IPS-18a (cell line): ENCODE data around the gene CHST15.

Experiments
- H3K27ac ChIP-seq: one replicate; pipeline ENCODE4 v1.5.1; 2013; ENCODE audit warnings: low read length
- H3K27me3 ChIP-seq: one replicate; pipeline ENCODE4 v1.6.1; 2013; ENCODE audit warnings: mild to moderate bottlenecking, low read length; ENCODE audit not compliant: control insufficient read depth, insufficient read depth
- H3K36me3 ChIP-seq: one replicate; pipeline ENCODE4 v1.6.1; 2013; ENCODE audit warnings: low read depth, low read length; ENCODE audit not compliant: control insufficient read depth
- H3K4me1 ChIP-seq: one replicate; pipeline ENCODE4 v1.6.1; 2013; ENCODE audit warnings: low read depth, low read length; ENCODE audit not compliant: control insufficient read depth
- H3K4me3 ChIP-seq: one replicate; pipeline ENCODE4 v1.5.1; 2013; ENCODE audit warnings: low read length
- H3K9ac ChIP-seq: one replicate; pipeline ENCODE4 v1.6.1; 2013; ENCODE audit warnings: mild to moderate bottlenecking, low read length, moderate library complexity
- H3K9me3 ChIP-seq: one replicate; pipeline ENCODE4 v1.6.1; 2013; ENCODE audit warnings: low read depth, low read length; ENCODE audit not compliant: control insufficient read depth

The CHST15 gene

DNA sequence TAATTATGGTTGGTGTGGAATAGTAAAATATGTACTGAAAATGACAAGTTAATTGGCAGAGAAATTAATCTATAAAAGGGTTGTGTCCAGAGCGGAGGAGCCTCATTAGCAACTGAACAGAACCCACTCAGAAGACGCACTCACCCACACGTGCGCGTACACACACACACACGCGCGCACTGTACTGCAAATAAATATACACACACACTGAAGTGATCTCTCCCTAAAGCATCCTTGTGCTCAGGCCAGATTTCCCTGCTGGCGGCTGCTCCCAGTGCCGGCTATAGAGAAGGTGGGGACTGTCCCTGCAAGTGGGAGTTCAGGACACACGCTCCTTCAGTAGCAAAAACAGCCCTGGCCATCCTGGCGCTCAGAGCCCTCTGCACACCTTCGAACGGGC, 85.2 kb downstream of the CHST15 start:
- Histone ChIP-seq H3K4me3 (no peak overlapping the region), H3K27ac (no peak overlapping the region), H3K9ac (no peak overlapping the region), H3K4me1 (peaks cover 4% of the 10 kb centered on the region), H3K9me3 (no peaks in the 10 kb centered on the region), H3K36me3 (no peaks in the 10 kb centered on the region), H3K27me3 (no peaks in the 10 kb centered on the region)

DNA sequence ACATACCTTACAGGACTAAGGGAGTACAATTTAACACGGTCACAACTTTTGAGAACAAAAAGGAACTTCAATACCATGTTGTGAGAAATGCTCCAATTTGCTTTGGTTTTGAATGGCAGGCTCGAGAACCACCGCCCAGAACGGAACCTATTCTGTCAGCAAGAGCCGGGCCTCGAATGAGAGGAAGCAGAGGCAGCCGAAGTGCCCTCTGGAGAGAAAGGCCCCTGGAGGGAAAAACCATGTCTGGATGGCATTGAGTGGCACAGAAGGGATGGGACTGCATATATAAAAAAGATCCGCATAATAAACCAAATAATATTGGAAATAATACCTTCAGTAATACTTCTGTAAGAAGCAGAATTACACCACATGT, 85.6 kb downstream of the CHST15 start:
- Histone ChIP-seq H3K27ac (no peak overlapping the region), H3K4me1 (peaks cover 4% of the 10 kb centered on the region), H3K27me3 (no peaks in the 10 kb centered on the region), H3K4me3 (no peak overlapping the region), H3K9ac (no peak overlapping the region), H3K9me3 (no peaks in the 10 kb centered on the region), H3K36me3 (no peaks in the 10 kb centered on the region)

DNA sequence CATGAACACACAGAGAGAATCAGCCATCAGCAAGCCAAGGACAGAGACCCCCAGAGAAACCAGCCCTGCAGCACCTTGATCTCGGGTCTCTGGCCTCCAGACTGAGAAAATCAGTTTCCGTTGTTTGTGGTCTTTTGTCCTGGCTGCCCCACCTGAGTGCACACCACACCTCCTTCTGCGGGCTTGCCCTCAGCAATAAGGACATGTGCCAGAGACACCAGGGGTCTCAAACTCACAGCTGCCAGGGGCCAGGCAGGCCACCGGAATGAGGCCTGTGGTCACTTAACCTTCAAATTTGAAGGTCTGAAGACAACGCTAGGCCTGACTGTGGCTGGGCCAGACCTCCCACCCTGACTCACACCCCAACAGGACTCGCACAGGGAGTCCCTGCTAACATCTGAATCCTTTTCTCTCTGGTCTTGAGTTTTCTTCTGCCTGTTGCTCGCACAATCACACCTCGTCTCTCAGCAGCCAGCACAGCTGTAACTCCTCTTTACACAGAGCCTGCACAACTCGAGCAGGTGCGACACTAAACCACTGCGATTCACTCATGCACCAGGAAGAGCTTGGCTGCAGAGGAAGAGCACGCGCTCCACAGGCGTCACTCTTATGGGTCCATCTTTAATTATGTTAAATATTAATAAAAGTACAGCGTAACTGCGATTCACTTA, 86.2 kb downstream of the CHST15 start:
- Histone ChIP-seq H3K4me1 (peaks cover 4% of the 10 kb centered on the region), H3K9ac (no peak overlapping the region), H3K9me3 (no peaks in the 10 kb centered on the region), H3K27ac (no peak overlapping the region), H3K27me3 (no peaks in the 10 kb centered on the region), H3K4me3 (no peak overlapping the region), H3K36me3 (no peaks in the 10 kb centered on the region)

DNA sequence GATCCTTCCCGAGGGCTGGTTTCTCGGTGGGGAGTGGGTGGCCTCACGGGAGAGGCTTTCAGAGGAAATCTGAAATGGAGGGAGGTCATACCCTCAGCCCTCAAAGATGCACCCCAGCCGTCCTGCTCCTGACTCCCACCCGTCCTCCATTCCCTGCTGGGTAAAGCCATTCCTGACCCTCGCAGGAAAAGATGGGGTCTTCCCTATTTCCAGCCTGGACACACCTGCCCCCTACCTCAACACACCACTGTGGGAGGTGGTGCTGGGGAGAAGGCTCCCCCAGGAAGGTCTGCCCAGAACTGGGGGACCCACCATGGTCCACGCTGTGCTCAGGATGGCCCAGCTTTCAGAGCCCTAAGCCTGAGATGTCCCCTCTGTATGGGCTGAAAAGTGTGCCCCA, 86.9 kb downstream of the CHST15 start:
- no peaks in the 10 kb centered on the region for H3K36me3 ChIP-seq
- no peak overlapping the region for H3K9ac ChIP-seq
- H3K9me3 ChIP-seq: no peaks in the 10 kb centered on the region
- peaks cover 4% of the 10 kb centered on the region for H3K4me1 ChIP-seq
- H3K27ac ChIP-seq: no peak overlapping the region
- no peaks in the 10 kb centered on the region for H3K27me3 ChIP-seq
- H3K4me3 ChIP-seq: no peak overlapping the region

DNA sequence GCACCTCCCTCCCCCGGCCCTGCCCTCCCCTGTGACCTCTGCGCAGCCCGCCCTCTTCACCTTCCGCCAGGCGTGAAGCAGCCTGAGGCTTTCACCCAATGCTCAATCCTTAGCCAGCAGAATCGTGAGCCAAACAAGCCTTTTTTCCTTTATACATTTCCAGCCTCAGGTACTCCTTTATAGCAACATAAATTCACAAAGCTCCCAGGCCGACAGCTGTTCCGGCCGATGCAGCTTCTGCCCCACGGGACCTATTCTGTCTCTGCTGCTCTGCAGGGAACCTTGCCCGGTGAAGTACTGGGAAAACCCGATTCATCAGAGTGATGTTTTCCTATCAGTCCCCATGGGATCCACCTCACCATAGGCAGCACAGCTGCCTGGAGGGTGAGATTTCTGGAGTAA, 87.4 kb downstream of the CHST15 start:
- Histone ChIP-seq H3K9me3 (no peaks in the 10 kb centered on the region), H3K9ac (no peak overlapping the region), H3K27me3 (no peaks in the 10 kb centered on the region), H3K4me3 (no peak overlapping the region), H3K27ac (no peak overlapping the region), H3K36me3 (no peaks in the 10 kb centered on the region), H3K4me1 (peaks cover 4% of the 10 kb centered on the region)

DNA sequence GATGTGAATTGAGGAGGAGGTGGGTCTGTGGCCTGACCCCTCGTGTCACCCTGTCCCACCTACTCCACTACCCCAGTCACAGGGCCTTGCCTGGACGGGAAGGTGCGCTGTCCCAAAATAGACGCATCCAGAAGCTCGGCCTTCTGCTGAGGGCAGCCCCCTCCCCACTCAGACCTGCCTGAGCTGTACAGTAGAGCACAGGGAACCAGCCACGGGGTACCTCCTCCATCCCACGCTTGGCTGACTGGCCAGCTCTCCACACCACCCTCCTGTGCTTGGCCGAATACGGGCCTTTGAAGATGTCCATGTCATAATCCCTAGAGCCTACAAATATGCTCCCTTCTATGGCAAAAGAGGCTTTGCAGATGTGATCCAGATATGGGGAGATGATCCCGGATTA, 88.3 kb downstream of the CHST15 start:
- no peak overlapping the region for H3K9ac ChIP-seq
- no peak overlapping the region for H3K27ac ChIP-seq
- no peaks in the 10 kb centered on the region for H3K27me3 ChIP-seq
- no peaks in the 10 kb centered on the region for H3K9me3 ChIP-seq
- no peak overlapping the region for H3K4me3 ChIP-seq
- H3K4me1 ChIP-seq: no peaks in the 10 kb centered on the region
- H3K36me3 ChIP-seq: no peaks in the 10 kb centered on the region

DNA sequence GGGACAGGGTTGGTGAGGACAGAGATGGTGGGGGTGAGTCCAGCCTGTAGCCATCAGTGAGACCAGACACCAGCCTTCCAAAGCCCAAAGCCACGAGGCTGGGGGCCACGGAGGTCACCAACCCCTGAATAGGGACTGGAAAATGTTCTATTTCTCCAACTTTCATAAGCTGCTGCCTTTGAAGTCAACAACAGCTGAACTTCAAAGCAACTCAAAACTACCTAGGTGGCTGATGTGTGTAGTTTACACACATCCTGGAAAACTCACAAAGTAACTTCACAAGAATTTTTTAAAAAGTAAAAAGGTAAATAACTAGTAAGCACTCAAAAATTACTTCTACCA, 88.8 kb downstream of the CHST15 start:
- H3K27me3 ChIP-seq: no peaks in the 10 kb centered on the region
- H3K4me3 ChIP-seq: no peak overlapping the region
- no peaks in the 10 kb centered on the region for H3K9me3 ChIP-seq
- H3K27ac ChIP-seq: no peak overlapping the region
- H3K9ac ChIP-seq: no peak overlapping the region
- H3K4me1 ChIP-seq: no peaks in the 10 kb centered on the region
- H3K36me3 ChIP-seq: no peaks in the 10 kb centered on the region

DNA sequence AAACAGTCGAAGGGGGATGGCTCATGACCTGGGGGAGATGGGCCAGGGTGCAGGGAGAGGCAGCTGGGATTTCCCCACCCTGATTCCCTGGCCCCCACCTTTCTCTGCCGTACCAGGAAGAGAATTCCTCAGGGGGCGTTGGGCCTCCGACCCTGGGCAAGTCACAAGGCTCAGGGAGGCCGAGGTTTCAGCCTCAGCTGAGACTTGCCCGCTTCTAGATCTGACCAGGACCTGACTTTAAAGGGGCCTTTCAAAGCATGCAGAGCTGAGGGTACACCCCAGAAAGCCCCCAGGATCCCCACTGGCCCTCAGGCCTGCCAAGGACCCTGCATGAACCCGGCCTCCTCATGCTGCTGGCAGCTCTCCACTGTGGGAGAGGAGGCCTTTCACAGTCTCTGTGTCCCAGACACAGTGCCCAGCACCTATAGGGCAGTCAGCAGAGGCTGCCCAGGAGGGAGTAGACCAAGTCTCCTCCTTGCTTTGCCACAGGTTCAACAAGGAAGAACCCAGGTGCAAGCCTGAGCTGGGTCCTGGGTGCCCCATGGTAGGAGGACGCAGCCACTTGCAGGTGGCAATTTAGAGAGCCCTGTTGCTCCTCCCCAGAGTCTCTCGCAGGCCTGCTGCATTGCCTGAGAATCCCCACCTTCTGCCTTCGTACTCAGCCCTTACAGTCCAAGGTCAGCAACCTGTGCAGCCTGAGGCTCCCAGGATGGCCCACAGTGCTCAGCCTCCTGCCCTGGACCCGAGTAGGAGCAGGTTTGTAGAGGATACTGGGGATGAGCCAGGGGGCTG, 89.3 kb downstream of the CHST15 start:
- H3K9ac ChIP-seq: no peak overlapping the region
- no peaks in the 10 kb centered on the region for H3K36me3 ChIP-seq
- H3K4me1 ChIP-seq: no peaks in the 10 kb centered on the region
- H3K27ac ChIP-seq: no peak overlapping the region
- no peaks in the 10 kb centered on the region for H3K9me3 ChIP-seq
- no peak overlapping the region for H3K4me3 ChIP-seq
- H3K27me3 ChIP-seq: no peaks in the 10 kb centered on the region

DNA sequence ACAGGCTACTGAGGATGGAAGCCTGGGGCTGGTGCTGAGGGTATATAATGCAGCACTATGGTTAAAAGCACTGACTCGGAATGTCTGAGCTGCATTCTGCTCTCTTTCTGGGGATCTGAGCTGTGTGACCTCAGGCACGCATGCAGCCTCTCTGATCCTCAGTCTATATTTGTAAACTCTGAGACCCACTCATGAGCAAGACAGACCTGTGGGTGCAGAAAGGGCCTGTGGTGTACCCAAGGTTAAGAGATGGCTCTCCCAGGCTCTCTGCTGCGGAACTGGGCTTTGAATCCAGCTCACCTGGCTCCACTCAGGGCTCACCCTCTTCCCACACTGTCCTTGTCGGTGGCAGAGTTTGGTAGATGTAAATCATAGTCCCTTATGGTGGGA, 89.9 kb downstream of the CHST15 start:
- Histone ChIP-seq H3K4me3 (no peak overlapping the region), H3K4me1 (no peaks in the 10 kb centered on the region), H3K27me3 (no peaks in the 10 kb centered on the region), H3K27ac (no peak overlapping the region), H3K9ac (no peak overlapping the region), H3K36me3 (no peaks in the 10 kb centered on the region), H3K9me3 (no peaks in the 10 kb centered on the region)

DNA sequence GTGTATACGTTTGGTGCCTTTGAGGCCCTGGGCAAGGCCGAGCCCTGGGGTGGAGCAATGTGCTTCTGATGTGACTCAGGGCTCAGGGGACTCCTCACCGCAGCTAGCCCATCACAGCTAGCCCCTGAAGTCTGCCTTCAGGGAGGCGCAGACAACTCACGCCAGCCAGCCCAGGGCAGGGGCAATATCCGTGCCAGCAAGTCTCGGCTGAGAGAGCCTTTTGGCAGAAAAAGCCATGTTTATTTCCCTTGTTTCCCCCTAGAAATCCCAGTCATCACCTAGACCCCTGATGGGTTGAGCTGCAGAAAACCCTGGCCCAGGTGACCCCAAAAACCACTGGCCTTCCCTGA, 90.4 kb downstream of the CHST15 start:
- H3K4me3 ChIP-seq: no peak overlapping the region
- no peaks in the 10 kb centered on the region for H3K27me3 ChIP-seq
- no peaks in the 10 kb centered on the region for H3K4me1 ChIP-seq
- no peak overlapping the region for H3K9ac ChIP-seq
- no peaks in the 10 kb centered on the region for H3K9me3 ChIP-seq
- no peak overlapping the region for H3K27ac ChIP-seq
- H3K36me3 ChIP-seq: no peaks in the 10 kb centered on the region

DNA sequence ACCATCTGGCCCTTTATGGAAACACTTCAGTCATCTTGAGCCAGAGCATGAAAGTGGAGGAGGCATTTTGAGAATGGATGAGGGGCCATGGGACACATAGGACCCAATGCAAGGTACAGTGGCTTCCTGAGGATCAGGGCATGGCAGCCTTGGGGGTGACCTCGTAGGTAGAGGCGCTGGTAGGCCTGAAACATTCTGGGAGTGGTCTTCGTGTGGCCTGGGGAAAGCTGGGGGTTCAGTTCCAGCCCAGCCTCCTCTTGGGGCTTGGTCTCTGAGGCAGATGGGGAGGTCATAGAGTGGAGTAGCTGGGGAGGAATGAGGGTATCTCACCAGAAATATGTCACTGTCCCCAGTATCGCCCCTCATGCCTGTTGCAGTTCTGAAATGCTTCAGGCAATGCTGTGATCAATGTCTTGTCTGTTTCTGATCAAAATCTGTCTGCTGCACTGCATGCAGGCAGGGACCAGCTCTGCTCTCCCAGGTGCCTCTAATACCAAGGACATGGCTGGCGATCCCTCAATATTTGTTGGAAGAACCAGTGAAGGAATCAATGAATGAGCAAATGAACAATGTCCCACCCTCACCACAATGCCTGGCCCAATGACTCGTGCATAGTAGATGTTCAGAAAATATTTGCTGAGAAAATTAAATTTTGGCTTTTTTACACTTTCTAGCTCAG, 90.9 kb downstream of the CHST15 start:
- H3K4me3 ChIP-seq: no peak overlapping the region
- H3K27me3 ChIP-seq: no peaks in the 10 kb centered on the region
- no peaks in the 10 kb centered on the region for H3K9me3 ChIP-seq
- H3K9ac ChIP-seq: no peak overlapping the region
- no peaks in the 10 kb centered on the region for H3K36me3 ChIP-seq
- no peak overlapping the region for H3K27ac ChIP-seq
- no peaks in the 10 kb centered on the region for H3K4me1 ChIP-seq
